AG10803 (cell line): Measurements from ENCODE around the gene ATP5F1D.

Experiments used
- DNase-seq: peaks from one replicate; pipeline ENCODE4 v3.0.0; 2010; ENCODE audit warnings: low read depth
- H3K4me3 ChIP-seq: 2 replicates; pipeline ENCODE4 v1.5.1; 2011; ENCODE audit warnings: mild to moderate bottlenecking, low read length, control low read depth
- TF ChIP-seq, protein P1 (sequence below): conservative IDR thresholded peaks from 2 replicates; pipeline ENCODE4 v1.5.1; 2011; ENCODE audit warnings: mild to moderate bottlenecking, low read length, control low read depth, inconsistent platforms

ATP5F1D gene

GRCh38 chr19:1276628-1277022, 35.1 kb downstream of the ATP5F1D start:
- H3K4me3 ChIP-seq, result peak overlapping the region; percentile 72
- DNase-seq, result no peak

GRCh38 chr19:1277061-1277460, 35.5 kb downstream of the ATP5F1D start:
- H3K4me3 ChIP-seq, result no peak overlapping the region; the same call in 1 of the 2 replicates

More at GRCh38 chr19:1276628-1277022, 35.1 kb downstream of the ATP5F1D start:
- TF ChIP-seq, protein P1, sequence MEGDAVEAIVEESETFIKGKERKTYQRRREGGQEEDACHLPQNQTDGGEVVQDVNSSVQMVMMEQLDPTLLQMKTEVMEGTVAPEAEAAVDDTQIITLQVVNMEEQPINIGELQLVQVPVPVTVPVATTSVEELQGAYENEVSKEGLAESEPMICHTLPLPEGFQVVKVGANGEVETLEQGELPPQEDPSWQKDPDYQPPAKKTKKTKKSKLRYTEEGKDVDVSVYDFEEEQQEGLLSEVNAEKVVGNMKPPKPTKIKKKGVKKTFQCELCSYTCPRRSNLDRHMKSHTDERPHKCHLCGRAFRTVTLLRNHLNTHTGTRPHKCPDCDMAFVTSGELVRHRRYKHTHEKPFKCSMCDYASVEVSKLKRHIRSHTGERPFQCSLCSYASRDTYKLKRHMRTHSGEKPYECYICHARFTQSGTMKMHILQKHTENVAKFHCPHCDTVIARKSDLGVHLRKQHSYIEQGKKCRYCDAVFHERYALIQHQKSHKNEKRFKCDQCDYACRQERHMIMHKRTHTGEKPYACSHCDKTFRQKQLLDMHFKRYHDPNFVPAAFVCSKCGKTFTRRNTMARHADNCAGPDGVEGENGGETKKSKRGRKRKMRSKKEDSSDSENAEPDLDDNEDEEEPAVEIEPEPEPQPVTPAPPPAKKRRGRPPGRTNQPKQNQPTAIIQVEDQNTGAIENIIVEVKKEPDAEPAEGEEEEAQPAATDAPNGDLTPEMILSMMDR, result no peak

GRCh38 chr19:1278074-1278473, 36.5 kb downstream of the ATP5F1D start:
- DNase-seq, result no peak
- TF ChIP-seq, protein P1, result no peak

More at GRCh38 chr19:1277061-1277460, 35.5 kb downstream of the ATP5F1D start:
- TF ChIP-seq, protein P1, result no peak
- DNase-seq, result no peak

DNA sequence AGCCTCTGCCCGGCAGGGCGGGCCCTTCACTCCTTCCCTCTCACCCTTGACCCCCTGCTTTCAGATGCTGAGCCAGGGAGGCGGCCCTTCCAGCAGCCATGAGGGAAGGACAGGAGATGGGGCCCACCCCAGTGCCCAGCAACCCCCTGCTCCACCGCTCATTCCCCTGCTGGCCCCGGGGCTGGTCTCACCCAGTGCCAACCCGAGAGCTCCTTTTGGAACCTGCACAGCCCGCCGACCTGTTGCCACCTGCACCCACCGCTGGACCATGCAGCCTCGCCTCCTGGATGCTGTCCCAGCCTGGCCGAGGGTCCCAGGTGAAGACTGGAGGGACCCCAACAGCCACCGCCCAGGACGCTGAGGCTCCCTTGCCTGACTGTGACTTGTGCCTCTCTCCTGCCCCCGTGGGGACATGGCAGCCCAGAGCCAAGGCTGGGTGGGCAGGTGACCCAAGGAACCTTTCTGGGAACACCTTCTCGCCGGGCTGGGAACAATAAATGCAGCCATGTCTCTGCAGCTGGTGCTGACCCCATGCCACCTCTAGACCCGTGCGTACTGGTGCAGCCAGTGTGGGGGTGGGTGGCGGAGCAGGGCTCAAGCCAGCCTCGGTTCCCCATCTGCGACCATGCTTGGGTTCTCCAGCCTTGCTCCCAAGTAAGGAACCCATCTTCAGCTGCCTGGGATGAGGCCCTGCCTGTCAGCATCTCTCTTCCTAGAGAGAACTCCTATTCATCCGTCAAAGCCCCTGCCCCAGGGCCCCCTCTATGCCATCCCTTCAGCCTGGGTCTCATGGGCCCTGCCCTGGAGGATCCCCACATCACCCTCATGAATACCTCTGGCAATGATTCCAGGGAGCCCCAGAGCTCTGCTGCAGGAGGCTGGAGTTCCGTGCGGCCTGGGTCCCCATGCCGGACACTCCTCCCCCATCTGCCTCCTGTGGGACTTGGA, 37.4 kb downstream of the ATP5F1D start:
- DNase-seq, result no peak
- TF ChIP-seq, protein P1, result no peak
- no peak overlapping the region for H3K4me3 ChIP-seq

More at GRCh38 chr19:1278074-1278473, 36.5 kb downstream of the ATP5F1D start:
- no peak overlapping the region for H3K4me3 ChIP-seq

DNA sequence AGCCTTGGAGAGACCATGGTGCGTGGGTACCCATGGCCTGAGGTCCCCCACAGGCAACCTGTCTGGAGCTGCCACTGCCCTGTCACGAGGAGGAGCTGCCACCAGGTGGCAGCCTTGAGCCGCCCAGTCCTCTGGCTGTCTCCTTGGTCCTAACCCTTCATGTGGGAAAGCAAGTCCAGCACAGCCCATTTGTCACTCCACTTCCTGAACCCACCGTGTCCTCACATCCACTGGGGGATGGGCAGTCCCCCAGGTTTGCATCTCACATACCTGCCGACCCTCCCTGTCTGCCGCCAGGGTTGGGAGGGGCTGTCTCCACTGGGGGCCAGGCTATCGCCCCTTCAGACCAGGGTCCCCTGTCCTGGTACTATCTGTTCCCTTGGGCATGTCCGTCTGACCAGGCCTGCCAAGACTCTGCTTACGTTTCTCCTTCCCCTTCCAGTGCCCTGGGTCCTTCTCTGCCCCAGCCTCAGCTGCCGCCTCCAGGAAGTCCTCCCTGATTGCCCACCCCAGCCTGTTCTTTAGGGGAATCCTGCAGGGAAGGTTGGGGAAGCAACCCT, 38.3 kb downstream of the ATP5F1D start:
- peak; percentile 76 for DNase-seq
- TF ChIP-seq, protein P1, result peak; percentile 84
- no peak overlapping the region for H3K4me3 ChIP-seq

DNA sequence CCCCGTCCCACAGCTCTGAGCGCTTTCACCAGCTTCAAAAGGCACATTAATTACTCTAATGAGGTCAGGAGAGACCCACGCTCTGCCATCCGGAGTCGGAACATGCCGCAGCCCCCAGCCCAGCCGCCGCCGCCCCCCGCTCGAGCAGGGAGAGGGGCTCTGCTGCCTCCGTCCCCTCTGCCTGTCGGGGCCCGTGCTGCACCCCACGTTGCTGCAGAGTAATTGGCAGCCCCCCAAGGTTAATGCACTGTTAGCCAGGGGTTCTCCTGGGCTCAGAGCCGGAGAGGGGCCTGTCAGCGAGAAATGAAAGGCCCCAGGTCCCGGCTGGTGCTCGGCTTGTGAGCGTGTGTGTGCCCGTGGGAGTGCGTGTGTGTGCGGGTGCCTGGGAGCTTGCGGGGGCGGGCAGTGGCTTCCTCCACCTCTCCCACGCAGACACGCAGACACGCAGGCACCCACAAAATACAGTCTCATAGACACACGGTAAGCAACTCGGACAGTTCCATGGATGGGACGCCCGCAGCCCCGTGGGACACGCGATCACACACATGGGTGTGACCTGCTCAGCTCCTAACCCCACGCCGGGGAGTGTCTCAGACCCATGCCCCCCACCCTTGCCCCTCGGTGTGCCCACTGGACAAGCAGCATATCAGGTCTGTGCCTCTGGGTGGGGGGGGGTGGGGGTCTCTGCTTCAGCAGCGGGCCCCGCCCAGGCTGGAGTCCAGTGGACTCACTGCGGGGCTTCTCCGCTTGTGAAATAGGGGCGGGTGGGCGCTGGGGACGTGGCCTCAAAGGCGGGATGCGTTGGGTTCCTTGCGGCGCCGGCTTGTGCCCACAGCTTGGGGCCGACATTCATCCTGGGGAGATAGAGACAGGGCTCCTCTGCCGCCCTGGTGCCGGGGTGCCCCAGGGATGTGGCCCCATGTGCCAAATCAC, 39.4 kb downstream of the ATP5F1D start:
- no peak overlapping the region for H3K4me3 ChIP-seq
- DNase-seq, result no peak
- TF ChIP-seq, protein P1, result no peak
